Fibroblast of the aortic adventitia (primary cell): Measurements from ENCODE around the gene ST7. TPM values are rescaled to one million over a fixed set of nuclear protein-coding genes. Genes with fewer than 3 reads are reported as not detected.

Source experiments
- DNase-seq: peaks from one replicate; pipeline ENCODE4 v3.0.0-alpha.2; 2010; ENCODE audit warnings: low read depth
- H3K4me3 ChIP-seq: 2 replicates; pipeline ENCODE4 v1.5.1; 2011; ENCODE audit warnings: low read depth, mild to moderate bottlenecking, control low read depth, low read length, moderate library complexity
- total RNA-seq: library from RNA; depleted of rRNA; stranded (reverse); fragments of >200 nt; gene quantifications from 2 replicates; pipeline ENCODE4 v1.2.3, GENCODE V29; 2012; ENCODE audit warnings: low replicate concordance
- TF ChIP-seq, protein P1 (sequence below): IDR thresholded peaks from 2 replicates; pipeline ENCODE4 v1.5.1; 2011; ENCODE audit warnings: mild to moderate bottlenecking, low read length, control low read depth, inconsistent platforms; ENCODE audit not compliant: insufficient read depth

ST7 gene
- total RNA-seq, 1 donor, result 22.7 TPM

DNA sequence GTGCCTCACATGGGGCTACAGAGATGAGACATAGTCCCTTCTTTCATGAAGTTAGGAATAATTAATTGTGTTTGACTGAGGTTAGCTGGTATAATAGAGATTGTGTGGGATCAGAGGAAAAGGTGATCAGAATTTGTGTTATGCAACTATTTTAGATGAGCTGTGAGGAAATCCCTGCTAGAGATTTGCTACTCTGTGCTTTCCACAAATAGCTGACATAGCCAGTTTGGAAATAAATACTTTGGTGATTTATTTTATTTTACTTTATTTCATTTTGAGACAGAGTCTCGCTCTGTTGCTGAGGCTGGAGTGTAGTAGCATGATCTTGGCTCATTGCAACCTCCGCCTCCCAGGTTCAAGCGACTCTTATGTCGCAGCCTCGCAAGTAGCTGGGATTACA lies 32.3 kb downstream of the ST7 start:
- no peak for DNase-seq
- TF ChIP-seq, protein P1, sequence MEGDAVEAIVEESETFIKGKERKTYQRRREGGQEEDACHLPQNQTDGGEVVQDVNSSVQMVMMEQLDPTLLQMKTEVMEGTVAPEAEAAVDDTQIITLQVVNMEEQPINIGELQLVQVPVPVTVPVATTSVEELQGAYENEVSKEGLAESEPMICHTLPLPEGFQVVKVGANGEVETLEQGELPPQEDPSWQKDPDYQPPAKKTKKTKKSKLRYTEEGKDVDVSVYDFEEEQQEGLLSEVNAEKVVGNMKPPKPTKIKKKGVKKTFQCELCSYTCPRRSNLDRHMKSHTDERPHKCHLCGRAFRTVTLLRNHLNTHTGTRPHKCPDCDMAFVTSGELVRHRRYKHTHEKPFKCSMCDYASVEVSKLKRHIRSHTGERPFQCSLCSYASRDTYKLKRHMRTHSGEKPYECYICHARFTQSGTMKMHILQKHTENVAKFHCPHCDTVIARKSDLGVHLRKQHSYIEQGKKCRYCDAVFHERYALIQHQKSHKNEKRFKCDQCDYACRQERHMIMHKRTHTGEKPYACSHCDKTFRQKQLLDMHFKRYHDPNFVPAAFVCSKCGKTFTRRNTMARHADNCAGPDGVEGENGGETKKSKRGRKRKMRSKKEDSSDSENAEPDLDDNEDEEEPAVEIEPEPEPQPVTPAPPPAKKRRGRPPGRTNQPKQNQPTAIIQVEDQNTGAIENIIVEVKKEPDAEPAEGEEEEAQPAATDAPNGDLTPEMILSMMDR, result no peak
- no peak overlapping the region for H3K4me3 ChIP-seq

DNA sequence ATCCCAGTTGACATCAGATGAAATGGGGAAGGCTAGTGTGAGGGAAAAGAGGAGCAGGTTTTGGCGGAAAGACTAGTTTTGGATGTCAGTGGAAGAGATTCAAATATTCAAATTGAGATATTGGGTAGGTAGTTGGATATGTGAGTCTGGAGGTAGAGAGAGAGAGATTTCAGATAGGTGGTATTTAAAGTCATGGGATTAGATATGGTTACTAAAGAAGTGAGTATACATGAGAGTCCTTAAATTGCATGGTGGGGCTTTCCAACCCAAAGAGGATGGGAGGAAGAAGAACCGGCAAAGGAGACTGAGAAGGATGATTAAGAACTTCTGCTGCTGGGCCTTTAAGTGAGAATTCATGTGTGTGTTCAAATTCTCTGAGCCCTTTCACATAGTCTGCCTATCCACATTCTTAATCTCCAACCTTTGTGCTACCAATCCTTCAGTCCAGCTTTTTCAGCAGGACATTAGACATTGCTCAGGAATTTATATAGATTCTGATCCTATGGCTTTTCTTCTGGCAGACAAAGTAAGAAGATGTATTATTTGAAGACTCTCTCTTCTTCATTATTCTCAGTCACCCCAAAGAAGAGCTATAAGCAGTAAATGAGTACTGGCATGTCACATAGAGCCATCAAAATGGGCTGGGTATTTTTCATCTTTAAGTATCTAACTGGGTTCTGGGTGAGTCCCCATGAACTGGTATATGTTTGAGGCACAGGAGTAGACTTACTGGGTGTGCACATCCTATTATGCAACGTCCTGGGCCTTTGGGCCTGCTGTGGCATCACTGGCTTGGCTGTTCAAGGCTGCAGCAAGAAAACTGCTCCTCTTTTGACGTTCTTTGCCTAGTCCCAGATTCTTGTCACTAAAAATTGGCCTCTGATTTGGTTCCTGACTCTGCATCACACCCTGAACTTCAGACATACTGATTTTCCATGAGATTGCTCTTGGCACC lies 33.6 kb downstream of the ST7 start:
- peak; percentile 34 for DNase-seq
- TF ChIP-seq, protein P1, result no peak
- H3K4me3 ChIP-seq, result no peak overlapping the region

DNA sequence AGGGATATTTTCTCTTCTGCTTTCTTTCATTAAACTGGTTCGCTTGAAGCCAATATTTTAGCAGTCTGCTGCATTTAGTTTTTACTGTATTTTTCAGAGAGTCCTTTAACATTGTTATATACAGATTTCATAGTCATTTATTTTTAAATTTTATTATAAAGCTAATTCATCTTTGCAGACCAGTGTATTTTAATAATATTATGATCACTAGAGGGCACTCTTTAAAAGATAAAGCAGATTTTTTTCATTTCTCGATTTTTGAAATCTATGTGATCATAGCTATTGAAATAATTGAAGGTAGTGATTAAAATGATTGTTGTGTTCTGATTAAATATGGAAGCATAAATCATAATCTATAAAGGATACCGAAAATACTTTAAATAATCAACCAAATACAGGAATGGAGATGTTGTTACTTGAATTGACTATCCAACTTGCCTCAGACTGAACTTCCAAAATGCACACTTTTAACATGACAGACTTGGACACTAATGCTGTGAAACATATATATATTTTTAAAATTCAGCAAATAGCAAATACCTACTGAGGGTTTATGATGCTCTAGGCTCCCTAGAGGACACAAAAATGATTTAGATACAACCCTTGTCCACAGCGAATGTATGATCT lies 35.2 kb downstream of the ST7 start:
- DNase-seq, result no peak
- no peak overlapping the region for H3K4me3 ChIP-seq
- TF ChIP-seq, protein P1, result peak; percentile 23

DNA sequence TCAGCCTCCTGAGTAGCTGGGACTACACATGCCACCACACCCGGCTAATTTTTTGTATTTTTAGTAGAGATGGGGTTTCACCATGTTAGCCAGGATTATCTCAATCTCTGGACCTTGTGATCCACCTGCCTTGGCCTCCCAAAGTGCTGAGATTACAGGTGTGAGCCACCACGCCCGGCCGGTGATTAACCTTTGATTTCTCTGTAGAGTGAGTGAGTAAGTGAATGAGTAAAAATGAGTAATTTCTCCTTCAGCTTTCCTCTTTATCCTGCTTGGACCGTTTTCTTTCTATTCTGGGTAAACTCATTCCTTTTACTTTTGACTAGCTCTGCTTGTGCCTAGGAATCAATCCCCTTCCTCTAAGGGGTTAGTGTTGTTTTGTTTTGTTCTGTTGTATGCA lies 36.8 kb downstream of the ST7 start:
- H3K4me3 ChIP-seq, result no peak overlapping the region
- TF ChIP-seq, protein P1, result no peak
- DNase-seq, result no peak

DNA sequence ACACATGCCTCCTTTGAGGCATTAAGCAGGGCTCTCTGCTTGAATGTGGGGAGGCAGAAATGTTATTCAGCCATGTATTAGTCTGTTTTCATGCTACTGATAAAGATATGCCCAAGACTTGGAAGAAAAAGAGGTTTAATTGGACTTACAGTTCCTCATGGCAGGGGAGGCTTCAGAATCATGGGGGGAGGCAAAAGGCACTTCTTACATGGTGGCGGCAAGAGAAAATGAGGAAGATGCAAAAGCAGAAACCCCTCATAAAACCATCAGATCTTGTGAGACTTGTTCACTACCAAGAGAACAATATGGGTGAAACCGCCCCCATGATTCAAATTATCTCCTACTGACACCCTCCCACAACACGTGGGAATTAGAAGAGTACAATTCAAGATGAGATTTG lies 37.9 kb downstream of the ST7 start:
- H3K4me3 ChIP-seq, result no peak overlapping the region
- no peak for DNase-seq
- TF ChIP-seq, protein P1, result no peak

DNA sequence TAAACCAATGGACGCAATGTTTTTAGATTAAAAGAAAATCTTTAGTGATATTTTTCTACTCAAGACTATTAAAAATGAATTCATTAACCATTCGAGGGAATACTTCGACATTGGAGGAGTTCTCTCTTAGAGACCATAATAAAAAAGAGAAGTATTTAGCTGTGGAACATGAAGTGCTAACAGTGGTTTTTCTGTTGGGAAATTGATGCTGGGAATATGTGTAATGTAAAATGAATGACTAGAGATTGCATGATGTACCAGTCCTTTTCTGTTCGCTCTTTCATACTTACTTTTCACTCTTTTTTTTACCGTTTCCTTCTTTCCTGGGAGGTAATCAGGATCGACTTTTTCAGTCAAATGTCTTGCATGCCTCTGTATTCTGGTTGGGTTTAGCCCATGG lies 41.3 kb downstream of the ST7 start:
- no peak for DNase-seq
- TF ChIP-seq, protein P1, result no peak
- H3K4me3 ChIP-seq, result no peak overlapping the region
